Measurements from ENCODE around the gene SPG7. TPM values are rescaled to one million over a fixed set of nuclear protein-coding genes. Genes with fewer than 3 reads are reported as not detected.

SPG7 gene
- total RNA-seq, 1 experiment from 2014 or later = 119 TPM

DNA sequence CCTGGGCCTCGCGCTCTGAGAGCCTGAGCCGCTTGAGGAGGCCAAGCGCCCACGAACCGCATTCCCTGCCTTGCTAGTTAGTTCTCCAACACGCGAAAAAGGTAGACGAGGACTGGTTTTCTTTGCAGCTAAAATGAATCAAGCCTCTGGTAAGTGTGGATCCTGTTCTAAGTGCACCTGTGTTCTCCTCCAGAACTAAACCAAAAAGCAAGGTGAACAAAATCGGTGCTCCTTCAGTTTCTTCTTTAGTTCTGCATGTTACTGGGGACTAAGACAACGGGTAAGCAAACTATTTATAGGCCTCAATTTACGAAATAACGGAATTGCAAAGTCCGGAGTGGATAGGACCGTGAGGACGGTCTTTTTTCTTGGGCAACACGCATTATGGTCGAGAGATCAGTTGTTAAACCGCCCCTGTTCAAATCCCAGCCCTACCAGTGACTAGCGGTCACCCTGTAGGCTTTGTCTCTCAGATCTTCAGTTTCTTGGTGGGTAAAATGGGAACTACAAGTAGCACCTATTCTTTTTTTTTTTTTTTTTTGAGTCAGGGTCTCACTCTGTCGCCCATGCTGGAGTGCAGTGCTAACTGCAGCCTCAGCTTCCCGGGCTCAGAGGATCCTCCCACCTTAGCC, 16.8 kb upstream of the SPG7 start:
- H2BK5ac ChIP-seq (ENCODE audit: insufficient read length, low read length) = no peak overlapping the region
- no peak for DNase-seq

More for the DNA sequence above, 16.8 kb upstream of the SPG7 start:
- Histone ChIP-seq H3K4me1 (ENCODE audit: insufficient read depth, low read length) (peaks cover 3% of the 10 kb centered on the region; the same call in 1 of the 2 replicates), H4K91ac (ENCODE audit: insufficient read length, low read depth, low read length) (no peak overlapping the region), H3K79me1 (ENCODE audit: insufficient read depth, low read depth, low read length, poor library complexity, severe bottlenecking) (peaks cover 3% of the 10 kb centered on the region), H3K56ac (ENCODE audit: insufficient read length, low read depth, low read length) (no peak overlapping the region), H3K27me3 (ENCODE audit: insufficient read depth, low read length) (no peaks in the 10 kb centered on the region), H3K14ac (ENCODE audit: insufficient read depth, low read length) (no peak overlapping the region; the same call in 1 of the 2 replicates), H3K4ac (ENCODE audit: low read depth, low read length) (no peak overlapping the region), H3K79me2 (ENCODE audit: insufficient read depth, low read length) (peaks cover 28% of the 10 kb centered on the region), H2AFZ (ENCODE audit: low read length) (no peak overlapping the region), H3K18ac (ENCODE audit: insufficient read length, low read depth, low read length) (no peak overlapping the region), H2BK12ac (ENCODE audit: insufficient read length, low read depth, low read length) (no peak overlapping the region), H2BK20ac (ENCODE audit: low read depth, low read length, poor library complexity, severe bottlenecking) (no peak overlapping the region), H4K8ac (replicated peaks; ENCODE audit: insufficient read length, low read depth, low read length) (no peak overlapping the region), H4K5ac (ENCODE audit: insufficient read length, low read depth, low read length) (no peak overlapping the region), H3K23me2 (ENCODE audit: insufficient read length, low read depth, low read length, poor library complexity, severe bottlenecking) (peaks cover 8% of the 10 kb centered on the region), H2BK120ac (ENCODE audit: low read depth, low read length, poor library complexity, severe bottlenecking) (no peak overlapping the region), H3T11ph (ENCODE audit: low read length) (no peak overlapping the region), H4K20me1 (ENCODE audit: control insufficient read depth, insufficient read depth, insufficient read length) (no peaks in the 10 kb centered on the region), H2BK15ac (ENCODE audit: low read depth, low read length) (no peak overlapping the region), H3K27ac (ENCODE audit: insufficient read length, low read depth, low read length) (no peak overlapping the region), H3K9me3 (ENCODE audit: control insufficient read depth, low read depth, low read length) (no peaks in the 10 kb centered on the region), H3K9ac (ENCODE audit: extremely low read depth, insufficient read length, low read length) (peak overlapping the region; percentile 62), H3K23ac (ENCODE audit: insufficient read length, low read depth, low read length) (no peak overlapping the region), H2AK5ac (ENCODE audit: insufficient read length, low read length) (no peak overlapping the region), H3K4me2 (ENCODE audit: insufficient read depth, insufficient read length, low read length) (peak overlapping the region; percentile 100)
- WGBS (ENCODE audit: extremely low coverage, insufficient read length, low lambda C conversion rate) = no CpG with 5 or more reads among the region's 22 CpGs
- Mint-ChIP-seq H3K4me1 (peaks cover 27 to 29% of the 10 kb centered on the region in 2 experiments), H3K27me3 (ENCODE audit: low read depth) (no peaks in the 10 kb centered on the region), H3K9me3 (peaks cover 0 to 4% of the 10 kb centered on the region in 2 experiments; a peak in 1 of 5 replicates), H3K4me3 (peak overlapping the region; percentile 83 to 95), H3K27ac (peak overlapping the region; percentile 6 to 90 (median 88); a peak in 6 of 7 replicates), H3K36me3 (ENCODE audit: insufficient read depth in 1 of 3, low read depth in 3 of 3) (peaks cover 0 to 7% (median 6%) of the 10 kb centered on the region in 3 experiments; a peak in 6 of 7 replicates)
- TF ChIP-seq, protein P1, sequence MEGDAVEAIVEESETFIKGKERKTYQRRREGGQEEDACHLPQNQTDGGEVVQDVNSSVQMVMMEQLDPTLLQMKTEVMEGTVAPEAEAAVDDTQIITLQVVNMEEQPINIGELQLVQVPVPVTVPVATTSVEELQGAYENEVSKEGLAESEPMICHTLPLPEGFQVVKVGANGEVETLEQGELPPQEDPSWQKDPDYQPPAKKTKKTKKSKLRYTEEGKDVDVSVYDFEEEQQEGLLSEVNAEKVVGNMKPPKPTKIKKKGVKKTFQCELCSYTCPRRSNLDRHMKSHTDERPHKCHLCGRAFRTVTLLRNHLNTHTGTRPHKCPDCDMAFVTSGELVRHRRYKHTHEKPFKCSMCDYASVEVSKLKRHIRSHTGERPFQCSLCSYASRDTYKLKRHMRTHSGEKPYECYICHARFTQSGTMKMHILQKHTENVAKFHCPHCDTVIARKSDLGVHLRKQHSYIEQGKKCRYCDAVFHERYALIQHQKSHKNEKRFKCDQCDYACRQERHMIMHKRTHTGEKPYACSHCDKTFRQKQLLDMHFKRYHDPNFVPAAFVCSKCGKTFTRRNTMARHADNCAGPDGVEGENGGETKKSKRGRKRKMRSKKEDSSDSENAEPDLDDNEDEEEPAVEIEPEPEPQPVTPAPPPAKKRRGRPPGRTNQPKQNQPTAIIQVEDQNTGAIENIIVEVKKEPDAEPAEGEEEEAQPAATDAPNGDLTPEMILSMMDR (conservative IDR thresholded peaks at IDR 0.05) = peak; percentile 41; the same call in 1 of the 3 replicates
